Colonic mucosa (tissue), 4 donors: Measurements from ENCODE around the gene EOGT. TPM values are rescaled to one million over a fixed set of nuclear protein-coding genes. Genes with fewer than 3 reads are reported as not detected.

Experiments used
- DNase-seq: peaks from one replicate; pipeline ENCODE4 v3.0.0-alpha.2; 2020
- H3K27ac ChIP-seq: fragments of 200-600 bp; one replicate; pipeline ENCODE4 v1.8.0; 2021
- H3K27me3 ChIP-seq: fragments of 200-600 bp; one replicate; pipeline ENCODE4 v1.8.0; 2021
- H3K36me3 ChIP-seq: fragments of 200-600 bp; one replicate; pipeline ENCODE4 v1.8.0; 2021
- H3K4me1 ChIP-seq: fragments of 200-600 bp; one replicate; pipeline ENCODE4 v1.8.0; 2021; ENCODE audit warnings: mild to moderate bottlenecking
- H3K4me3 ChIP-seq: fragments of 200-600 bp; one replicate; pipeline ENCODE4 v1.8.0; 2021
- H3K9ac ChIP-seq, 2 donors: one replicate each; pipeline ENCODE4 v1.7.0; 2013; ENCODE audit warnings: control low read depth in 2 of 2, low read depth in 2 of 2, low read length in 2 of 2
- H3K9me3 ChIP-seq: fragments of 200-600 bp; one replicate; pipeline ENCODE4 v1.8.0; 2021
- intact Hi-C: fragments of 100-400 bp; cut with DNase I; formaldehyde crosslinking; loops from one replicate; pipeline ENCODE4 v1.14.1; 2022
- total RNA-seq, 2 donors: library from RNA; stranded (reverse); fragmentation: NEBNext Ultra II Directional in 1 of 2; extraction: Animal tissue kit (Norgen Biotek cat#: 25700) in 1 of 2; gene quantifications; one replicate each; pipeline ENCODE4 v1.2.1, GENCODE V29; 2021
- TF ChIP-seq, protein P1 (sequence below): fragments of 200-600 bp; IDR thresholded peaks from one replicate; pipeline ENCODE4 v1.8.0; 2022; ENCODE audit warnings: antibody characterized with exemption, mild to moderate bottlenecking
- donor health status: healthy.
- donor health status: DM: no; HTN: no; CAD: no.
- donor health status: DM: no; HTN: no; CAD: no.

Gene EOGT
- total RNA-seq, 2 donors from 2014 or later: 9.1 to 13.2 TPM

DNA sequence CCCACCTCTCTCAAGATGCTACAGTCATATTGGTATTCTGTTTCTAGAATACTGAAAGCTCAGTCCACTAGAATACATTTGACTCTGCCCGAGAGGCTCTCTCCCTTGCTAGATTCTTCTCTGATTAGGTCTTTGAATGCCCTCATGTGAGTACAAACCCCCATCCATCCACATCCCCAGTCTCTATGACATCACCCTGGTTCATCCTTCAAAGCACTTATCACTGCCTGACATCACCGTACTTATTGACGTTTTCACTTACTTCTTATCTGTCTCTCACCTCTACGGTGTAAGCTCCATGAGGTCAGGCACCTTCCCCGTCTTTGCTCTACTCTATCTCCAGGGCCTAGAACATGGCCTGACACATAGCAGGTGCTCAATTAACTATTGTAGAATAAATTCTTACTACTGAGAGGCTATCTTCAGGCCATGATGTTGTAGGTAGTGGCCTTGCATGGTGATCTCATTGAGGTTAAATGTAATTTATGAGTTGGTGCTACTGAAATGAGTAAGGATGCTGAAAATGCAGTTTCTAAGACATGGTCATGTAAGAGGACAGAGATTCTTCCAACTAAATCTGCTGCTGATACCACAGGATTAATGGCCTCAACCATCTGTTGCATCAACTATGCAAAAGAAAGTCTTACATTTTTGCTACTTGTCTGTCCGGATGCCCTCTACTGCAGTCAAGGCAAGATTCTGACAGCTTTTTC, 26.8 kb downstream of the EOGT start:
- Histone ChIP-seq H3K36me3 (no peaks in the 10 kb centered on the region), H3K4me1 (no peaks in the 10 kb centered on the region), H3K9me3 (no peaks in the 10 kb centered on the region), H3K27me3 (no peaks in the 10 kb centered on the region), H3K27ac (no peak overlapping the region), H3K4me3 (no peak overlapping the region), H3K9ac (no peak overlapping the region)
- no peak for DNase-seq
- intact Hi-C loops: no loop called here
- TF ChIP-seq, protein P1, sequence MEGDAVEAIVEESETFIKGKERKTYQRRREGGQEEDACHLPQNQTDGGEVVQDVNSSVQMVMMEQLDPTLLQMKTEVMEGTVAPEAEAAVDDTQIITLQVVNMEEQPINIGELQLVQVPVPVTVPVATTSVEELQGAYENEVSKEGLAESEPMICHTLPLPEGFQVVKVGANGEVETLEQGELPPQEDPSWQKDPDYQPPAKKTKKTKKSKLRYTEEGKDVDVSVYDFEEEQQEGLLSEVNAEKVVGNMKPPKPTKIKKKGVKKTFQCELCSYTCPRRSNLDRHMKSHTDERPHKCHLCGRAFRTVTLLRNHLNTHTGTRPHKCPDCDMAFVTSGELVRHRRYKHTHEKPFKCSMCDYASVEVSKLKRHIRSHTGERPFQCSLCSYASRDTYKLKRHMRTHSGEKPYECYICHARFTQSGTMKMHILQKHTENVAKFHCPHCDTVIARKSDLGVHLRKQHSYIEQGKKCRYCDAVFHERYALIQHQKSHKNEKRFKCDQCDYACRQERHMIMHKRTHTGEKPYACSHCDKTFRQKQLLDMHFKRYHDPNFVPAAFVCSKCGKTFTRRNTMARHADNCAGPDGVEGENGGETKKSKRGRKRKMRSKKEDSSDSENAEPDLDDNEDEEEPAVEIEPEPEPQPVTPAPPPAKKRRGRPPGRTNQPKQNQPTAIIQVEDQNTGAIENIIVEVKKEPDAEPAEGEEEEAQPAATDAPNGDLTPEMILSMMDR: no peak

DNA sequence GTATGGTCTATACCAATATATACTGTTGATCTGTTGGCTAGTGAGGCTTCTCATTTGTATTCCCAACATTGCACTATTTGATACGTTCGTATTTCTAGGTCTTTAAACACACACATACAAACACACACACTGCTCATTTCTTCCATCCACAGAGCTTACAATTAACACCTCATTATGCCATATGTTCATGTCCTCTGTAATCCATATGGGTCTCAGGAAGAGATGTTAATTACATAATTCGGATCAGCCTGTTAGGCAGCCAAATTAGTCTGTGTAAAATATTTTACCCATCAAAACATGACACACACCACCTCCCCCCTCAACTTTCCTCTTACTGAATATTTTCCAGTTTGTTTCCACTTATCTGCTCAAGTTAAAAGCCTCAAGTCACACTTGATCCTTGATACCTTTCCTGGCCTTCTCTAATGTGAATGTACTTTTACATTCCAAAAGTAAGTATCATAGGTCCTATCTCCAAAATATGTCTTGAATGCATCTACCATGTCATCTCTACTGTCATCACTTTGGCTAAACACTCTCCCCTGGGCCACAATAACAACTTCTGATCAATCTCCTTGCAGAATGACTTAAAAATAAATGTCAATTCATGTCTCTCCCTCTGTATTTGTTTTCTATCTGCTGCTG, 28.2 kb downstream of the EOGT start:
- H3K9me3 ChIP-seq: no peaks in the 10 kb centered on the region
- H3K36me3 ChIP-seq: no peaks in the 10 kb centered on the region
- H3K27ac ChIP-seq: no peak overlapping the region
- intact Hi-C loops: no loop called here
- no peaks in the 10 kb centered on the region for H3K4me1 ChIP-seq
- H3K9ac ChIP-seq: no peak overlapping the region
- DNase-seq: no peak
- no peak overlapping the region for H3K4me3 ChIP-seq
- H3K27me3 ChIP-seq: no peaks in the 10 kb centered on the region
- TF ChIP-seq, protein P1: no peak

DNA sequence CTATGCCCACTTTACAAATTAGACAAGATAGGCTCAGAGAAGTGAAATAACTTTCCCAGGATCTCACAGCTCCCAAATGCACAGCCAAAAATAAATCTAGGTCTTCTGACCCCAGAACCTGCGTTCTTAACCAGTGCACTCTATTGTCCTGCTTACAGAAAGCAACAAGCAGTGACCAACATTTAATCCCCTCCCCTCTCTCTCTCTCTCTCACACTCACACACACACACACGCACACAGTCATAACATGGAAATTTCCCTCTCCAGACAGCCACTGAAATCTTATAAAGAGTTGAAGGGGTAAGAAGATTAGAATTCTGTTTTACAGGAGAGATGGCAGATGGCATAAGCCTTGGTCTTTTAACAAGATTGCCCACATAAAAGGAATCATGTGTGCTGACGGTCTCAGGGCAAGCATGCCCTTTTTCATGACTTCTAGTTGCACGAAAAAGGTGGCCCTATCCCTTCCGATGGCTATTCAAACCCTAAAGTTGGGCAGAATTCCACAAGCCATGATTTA, 29.4 kb downstream of the EOGT start:
- H3K27ac ChIP-seq: no peak overlapping the region
- no peaks in the 10 kb centered on the region for H3K9me3 ChIP-seq
- no peak overlapping the region for H3K9ac ChIP-seq
- no peaks in the 10 kb centered on the region for H3K4me1 ChIP-seq
- H3K4me3 ChIP-seq: no peak overlapping the region
- TF ChIP-seq, protein P1: no peak
- intact Hi-C loops: no loop called here
- no peaks in the 10 kb centered on the region for H3K27me3 ChIP-seq
- no peaks in the 10 kb centered on the region for H3K36me3 ChIP-seq
- no peak for DNase-seq

DNA sequence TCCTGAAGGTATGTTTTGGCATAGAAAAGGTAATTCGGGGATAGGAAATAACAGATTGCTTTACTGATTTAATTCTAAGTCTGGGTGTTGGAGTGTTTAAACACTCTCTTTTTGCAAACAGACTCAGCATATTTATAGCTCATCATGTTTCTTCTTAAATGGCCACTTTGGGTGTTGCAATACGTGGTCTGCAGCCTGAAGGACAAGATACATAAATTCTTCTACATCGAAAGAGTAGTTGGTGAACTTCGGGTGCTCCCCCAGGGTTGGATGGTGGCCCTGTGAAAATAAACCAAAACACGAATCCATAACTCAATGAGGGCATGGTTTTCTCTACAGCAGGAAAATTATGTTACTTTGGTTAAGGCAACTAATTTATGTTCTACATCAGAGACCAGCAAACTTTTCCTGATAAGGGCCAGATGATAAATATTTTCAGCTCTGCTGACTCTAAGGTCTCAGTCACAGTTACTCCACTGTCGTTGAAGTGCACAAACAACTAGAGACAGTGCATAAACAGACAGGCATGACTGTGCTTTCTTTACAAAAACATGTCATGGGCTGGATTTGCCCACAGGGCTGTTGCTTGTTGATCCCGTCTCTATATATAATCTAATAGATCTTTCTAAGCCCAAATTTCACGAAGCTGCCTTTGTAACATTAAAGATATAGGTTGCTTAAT, 35.9 kb downstream of the EOGT start:
- TF ChIP-seq, protein P1: no peak
- Histone ChIP-seq H3K4me3 (no peak overlapping the region), H3K27me3 (no peaks in the 10 kb centered on the region), H3K9ac (no peak overlapping the region), H3K9me3 (no peaks in the 10 kb centered on the region), H3K36me3 (no peaks in the 10 kb centered on the region), H3K27ac (no peak overlapping the region), H3K4me1 (no peaks in the 10 kb centered on the region)
- DNase-seq: no peak
- intact Hi-C loops: no loop called here

DNA sequence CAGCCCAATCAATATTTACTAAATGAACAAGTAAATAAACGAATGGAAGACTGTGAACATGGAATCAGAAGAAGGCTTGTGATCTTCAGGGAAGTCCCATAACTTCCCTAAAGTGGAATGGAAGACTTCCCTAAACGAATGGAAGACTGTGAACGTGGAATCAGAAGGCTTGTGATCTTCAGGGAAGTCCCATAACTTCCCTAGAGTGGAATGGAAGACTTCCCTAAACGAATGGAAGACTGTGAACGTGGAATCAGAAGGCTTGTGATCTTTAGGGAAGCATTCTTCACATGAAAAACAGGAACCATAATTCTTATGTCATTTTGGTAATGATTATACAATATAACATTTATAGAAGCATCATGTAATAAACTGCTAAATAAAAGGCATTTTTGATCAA, 38.8 kb downstream of the EOGT start:
- H3K9me3 ChIP-seq: no peaks in the 10 kb centered on the region
- H3K27me3 ChIP-seq: no peaks in the 10 kb centered on the region
- H3K9ac ChIP-seq: no peak overlapping the region
- no peak overlapping the region for H3K4me3 ChIP-seq
- TF ChIP-seq, protein P1: no peak
- H3K4me1 ChIP-seq: no peaks in the 10 kb centered on the region
- intact Hi-C loops: no loop called here
- no peak overlapping the region for H3K27ac ChIP-seq
- DNase-seq: no peak
- no peaks in the 10 kb centered on the region for H3K36me3 ChIP-seq
